Measurements from ENCODE around the gene YIPF2.

The YIPF2 gene

GRCh38 chr19:10872546-10873107 is 55.8 kb downstream of the YIPF2 start:
- DNase-seq = peak; percentile 32

Data from hematopoietic multipotent progenitor cell treated with erythropoietin and hydrocortisone succinate and interleukin-3 and kit ligand, for 4 days (in vitro differentiated cells).